ENCODE results near the gene AMZ2.
"Not testable (repeated sequence)": the region's sequence is repeated elsewhere in the genome, so short reads cannot be mapped to it uniquely, and the experiment has no call there.

AMZ2 gene

GRCh38 chr17:68247445-68248198 lies at the start of gene AMZ2:
AMZ2 (plus strand) TSS chr17:68248043; CDS start chr17:68250188, 2,145 bp downstream.
- DNase-seq = peak; percentile 78 to 99 (median 94)

GRCh38 chr17:68198931-68199836 lies 48.7 kb upstream of the AMZ2 start:
- no peak for DNase-seq

GRCh38 chr17:68199837-68200688 lies 47.8 kb upstream of the AMZ2 start:
- no peak for DNase-seq

- DNase-seq = peak in 43 of 51 donors; percentile 5 to 74 (median 46)
Observed at GRCh38 chr17:68200689-68201417, 47.0 kb upstream of the AMZ2 start.

- DNase-seq = not testable (repeated sequence)
Observed at GRCh38 chr17:68201418-68201771, 46.4 kb upstream of the AMZ2 start.

- not testable (repeated sequence) for DNase-seq
Observed at GRCh38 chr17:68202321-68202720, 45.5 kb upstream of the AMZ2 start.

GRCh38 chr17:68204736-68205135 lies 43.1 kb upstream of the AMZ2 start:
- DNase-seq = no peak

- peak; percentile 59 to 96 (median 86) for DNase-seq
Observed at GRCh38 chr17:68205251-68205807, 42.5 kb upstream of the AMZ2 start.

- peak in 8 of 51 donors; percentile 38 to 73 (median 58) for DNase-seq
Observed at GRCh38 chr17:68205808-68206720, 41.8 kb upstream of the AMZ2 start.

GRCh38 chr17:68207651-68208253 lies 40.1 kb upstream of the AMZ2 start:
- DNase-seq = peak in 7 of 51 donors; percentile 9 to 25 (median 16)

- not testable (repeated sequence) for DNase-seq
Observed at GRCh38 chr17:68208651-68209050, 39.2 kb upstream of the AMZ2 start.

- DNase-seq = not testable (repeated sequence)
Observed at GRCh38 chr17:68209191-68209900, 38.5 kb upstream of the AMZ2 start.

GRCh38 chr17:68210570-68211315 lies 37.1 kb upstream of the AMZ2 start:
- DNase-seq = no peak

GRCh38 chr17:68213428-68214411 lies 34.1 kb upstream of the AMZ2 start:
- DNase-seq = not testable (repeated sequence)

- not testable (repeated sequence) for DNase-seq
Observed at GRCh38 chr17:68215453-68215852, 32.4 kb upstream of the AMZ2 start.

- not testable (repeated sequence) for DNase-seq
Observed at GRCh38 chr17:68219429-68219828, 28.4 kb upstream of the AMZ2 start.
